Endodermal cell (in vitro differentiated cells): ENCODE results near the gene PRPF18. TPM values are rescaled to one million over a fixed set of nuclear protein-coding genes. Genes with fewer than 3 reads are reported as not detected.

Experiments
- DNase-seq: peaks from one replicate; pipeline ENCODE4 v3.0.0-alpha.2; 2017
- H3K27ac ChIP-seq: 2 replicates; pipeline ENCODE4 v1.5.1; 2013; ENCODE audit warnings: mild to moderate bottlenecking, low read depth, low read length, moderate library complexity
- H3K27me3 ChIP-seq: 2 replicates; pipeline ENCODE4 v1.6.1; 2013; ENCODE audit warnings: mild to moderate bottlenecking, low read length, moderate library complexity; ENCODE audit not compliant: insufficient read depth, control insufficient read depth, poor library complexity, severe bottlenecking
- H3K36me3 ChIP-seq: 2 replicates; pipeline ENCODE4 v1.7.0; 2013; ENCODE audit warnings: mild to moderate bottlenecking, low read length, moderate library complexity; ENCODE audit not compliant: control insufficient read depth, insufficient read depth
- H3K4me1 ChIP-seq: one replicate; pipeline ENCODE4 v1.7.0; 2013; ENCODE audit warnings: low read length; ENCODE audit not compliant: control insufficient read depth, insufficient read depth
- H3K4me3 ChIP-seq: 2 replicates; pipeline ENCODE4 v1.5.1; 2013; ENCODE audit warnings: mild to moderate bottlenecking, low read length, moderate library complexity
- H3K9ac ChIP-seq: 2 replicates; pipeline ENCODE4 v1.6.1; 2013; ENCODE audit warnings: mild to moderate bottlenecking, low read length, moderate library complexity; ENCODE audit not compliant: poor library complexity, severe bottlenecking; ENCODE audit errors: extremely low read depth
- H3K9me3 ChIP-seq: 2 replicates; pipeline ENCODE4 v1.6.1; 2013; ENCODE audit warnings: mild to moderate bottlenecking, low read length, moderate library complexity; ENCODE audit not compliant: control insufficient read depth
- H3K27ac Mint-ChIP-seq: 2 replicates; pipeline ENCODE4 v1.8.0; 2020; ENCODE audit warnings: mixed read lengths
- H3K27me3 Mint-ChIP-seq: 2 replicates; pipeline ENCODE4 v1.8.0; 2021; ENCODE audit warnings: mild to moderate bottlenecking, mixed read lengths; ENCODE audit not compliant: insufficient read depth
- H3K36me3 Mint-ChIP-seq: 2 replicates; pipeline ENCODE4 v1.8.0; 2020; ENCODE audit warnings: low read depth, mixed read lengths
- H3K4me1 Mint-ChIP-seq: 2 replicates; pipeline ENCODE4 v1.8.0; 2020; ENCODE audit warnings: mixed read lengths
- H3K4me3 Mint-ChIP-seq: 2 replicates; pipeline ENCODE4 v1.8.0; 2020; ENCODE audit warnings: mild to moderate bottlenecking, moderate library complexity, mixed read lengths
- H3K9me3 Mint-ChIP-seq: 2 replicates; pipeline ENCODE4 v1.8.0; 2020; ENCODE audit warnings: mild to moderate bottlenecking, mixed read lengths
- CTCF ChIP-seq: fragments of 200-600 bp; sonication (generic); conservative IDR thresholded peaks from 2 replicates; pipeline ENCODE4 v1.5.0; 2021; ENCODE audit warnings: antibody characterized with exemption, mild to moderate bottlenecking
- WGBS, 2 experiments: methylation state at CpG; one replicate each; pipeline versions ENCODE4 v1.1.5 to v1.1.7; 2013; ENCODE audit warnings: missing lambda C conversion rate in 2 of 2, mixed read lengths in 1 of 2; ENCODE audit not compliant: insufficient coverage in 1 of 2, insufficient read length in 1 of 2; 5-methylcytosine and 5-hydroxymethylcytosine counted together
- total RNA-seq, 2 donors: library from RNA; stranded (reverse); fragmentation: NEBNext Ultra II Directional in 1 of 2; extraction: Animal tissue kit (Norgen Biotek cat#: 25700) in 1 of 2; gene quantifications; 2 replicates in 1 of 2; 3 replicates in 1 of 2; pipeline ENCODE4 v1.2.1, GENCODE V29; 2021

Gene PRPF18
- total RNA-seq, 2 donors from 2014 or later, result 19.1 to 20.4 TPM

GRCh38 chr10:13678101-13678843, 91.5 kb downstream of the PRPF18 start:
- 95 to 98% methylated on average over 7 to 13 of the region's 13 CpGs for whole genome bisulfite sequencing, 2 experiments
- Histone ChIP-seq H3K4me3 (no peak overlapping the region), H3K36me3 (peaks cover 3% of the 10 kb centered on the region), H3K4me1 (peaks cover 2% of the 10 kb centered on the region), H3K27me3 (no peaks in the 10 kb centered on the region), H3K27ac (no peak overlapping the region), H3K9me3 (no peaks in the 10 kb centered on the region), H3K9ac (no peak overlapping the region)
- no peak for DNase-seq
- no peak for TF ChIP-seq CTCF
- Mint-ChIP-seq H3K9me3 (no peaks in the 10 kb centered on the region), H3K27me3 (no peaks in the 10 kb centered on the region), H3K27ac (no peak overlapping the region), H3K4me3 (no peak overlapping the region), H3K36me3 (peaks cover 15% of the 10 kb centered on the region), H3K4me1 (peaks cover 10% of the 10 kb centered on the region)

Other genes with a start within 250 kb of the PRPF18 start
- 100 to 1,000 TPM; 127 to 268 TPM for gene SEPHS1, start 238.7 kb upstream of the PRPF18 start, total RNA-seq
- gene BEND7, start 58.0 kb upstream of the PRPF18 start, total RNA-seq, result 1 to 10 TPM; 5.3 to 5.7 TPM